ENCODE data around the gene ONECUT2. TPM values are rescaled to one million over a fixed set of nuclear protein-coding genes. Genes with fewer than 3 reads are reported as not detected.
A peak's percentile ranks its signal among the peaks of the same experiment; 100 is the strongest.

Gene ONECUT2
- total RNA-seq, 1 experiment from 2014 or later = 2.2 TPM

GRCh38 chr18:57455576-57456129 is 20.5 kb downstream of the ONECUT2 start:
- H3K4me3 ChIP-seq = no peak overlapping the region
- H3K9me3 ChIP-seq (replicated peaks) = no peaks in the 10 kb centered on the region
- H3K27me3 ChIP-seq = no peaks in the 10 kb centered on the region
- no peak for DNase-seq
- H3K36me3 ChIP-seq = no peaks in the 10 kb centered on the region
- H3K27ac ChIP-seq = no peak overlapping the region
- no peaks in the 10 kb centered on the region for H3K4me1 ChIP-seq

DNA sequence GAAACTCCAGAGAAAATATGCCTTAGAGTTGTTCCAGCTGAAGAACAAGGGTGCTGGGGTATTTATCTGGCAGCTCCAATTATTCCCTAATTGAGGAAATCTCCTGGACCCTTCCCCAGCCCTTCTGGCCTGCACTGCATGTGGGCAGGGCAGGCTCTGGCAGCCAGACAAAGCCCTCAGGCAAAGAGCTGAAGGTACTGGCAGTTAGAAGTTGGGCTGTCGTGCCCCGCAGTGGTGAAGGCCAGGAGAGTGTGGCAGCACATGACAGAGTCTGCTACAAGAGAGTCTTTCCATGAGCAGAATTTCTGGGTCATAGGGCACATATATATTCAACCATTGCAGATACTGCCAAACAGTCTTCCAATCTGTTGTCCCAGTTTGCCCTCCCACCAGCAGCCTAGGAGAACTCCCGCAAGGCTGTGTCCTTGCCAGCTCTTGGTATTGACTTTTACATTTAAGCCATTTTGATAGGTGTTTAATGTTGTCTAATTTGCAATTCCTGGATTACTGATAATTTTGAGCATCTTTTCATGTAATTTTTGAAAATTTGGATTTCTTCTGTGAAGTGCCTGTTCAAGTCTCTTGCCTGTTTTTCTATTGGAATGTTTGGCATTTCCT is 26.6 kb downstream of the ONECUT2 start:
- Histone ChIP-seq H3K4me1 (no peaks in the 10 kb centered on the region), H3K4me3 (no peak overlapping the region), H3K27ac (no peak overlapping the region), H3K27me3 (no peaks in the 10 kb centered on the region), H3K36me3 (no peaks in the 10 kb centered on the region), H3K9me3 (replicated peaks) (no peaks in the 10 kb centered on the region)
- DNase-seq = no peak

DNA sequence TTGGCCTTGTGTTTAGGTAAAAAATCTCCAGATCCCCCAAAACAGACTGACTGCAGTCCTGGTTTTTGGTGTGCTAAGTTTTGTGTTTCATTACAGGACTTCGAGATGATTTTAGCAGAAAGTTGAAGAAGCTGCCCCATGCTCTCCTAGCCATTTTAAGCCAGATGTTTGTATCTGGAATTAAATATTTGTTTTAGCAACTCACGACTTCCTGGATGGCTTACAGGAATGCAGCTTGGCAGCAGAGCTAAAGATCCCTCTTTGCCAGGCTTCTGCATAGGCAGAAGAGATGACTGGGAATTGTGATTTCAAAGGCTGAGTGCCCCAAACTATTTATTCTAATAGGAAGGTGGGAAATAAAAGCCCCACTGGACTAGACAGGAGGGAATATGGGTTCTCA is 31.1 kb downstream of the ONECUT2 start:
- DNase-seq = no peak
- no peaks in the 10 kb centered on the region for H3K9me3 ChIP-seq (replicated peaks)

DNA sequence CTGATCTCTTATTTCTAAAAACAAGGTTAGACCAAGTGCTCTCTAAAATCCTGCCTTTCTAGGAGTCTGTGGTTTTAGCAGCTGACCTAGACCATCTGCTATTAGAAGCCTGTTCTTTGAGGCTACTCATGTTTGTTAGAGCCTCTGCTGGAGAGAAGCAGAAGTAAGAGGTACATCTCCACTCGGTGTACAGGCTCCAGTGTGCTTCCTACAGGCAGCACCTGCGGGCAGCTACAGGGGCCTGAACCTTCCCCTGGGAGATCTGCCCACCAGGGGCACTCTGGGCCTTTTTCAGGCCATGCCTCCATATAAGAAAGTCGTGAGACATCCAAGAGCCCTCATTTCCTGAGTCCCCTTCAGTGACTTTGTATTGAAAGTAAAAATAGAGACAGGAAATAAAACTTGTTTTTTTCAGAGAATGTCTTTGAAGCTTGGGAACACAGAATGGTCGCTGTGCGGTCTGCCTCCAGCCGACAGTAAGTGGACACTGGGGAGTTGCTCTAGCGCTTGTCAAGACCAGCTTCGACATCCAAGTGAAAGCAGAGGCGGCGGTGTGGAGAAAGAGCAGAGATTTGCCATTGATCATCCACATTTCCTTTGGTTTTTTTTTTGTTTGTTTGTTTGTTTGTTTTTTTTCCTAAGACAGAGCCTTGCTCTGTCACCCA is 31.7 kb downstream of the ONECUT2 start:
- H3K36me3 ChIP-seq = no peaks in the 10 kb centered on the region
- no peak overlapping the region for H3K4me3 ChIP-seq
- peak in 1 of 2 experiments; percentile 1 for DNase-seq
- H3K4me1 ChIP-seq = no peaks in the 10 kb centered on the region
- H3K27me3 ChIP-seq = no peaks in the 10 kb centered on the region
- H3K27ac ChIP-seq = no peak overlapping the region
- H3K9me3 ChIP-seq (replicated peaks) = no peaks in the 10 kb centered on the region

More for the DNA sequence above, 31.1 kb downstream of the ONECUT2 start:
- Histone ChIP-seq H3K27me3 (no peaks in the 10 kb centered on the region), H3K4me1 (no peaks in the 10 kb centered on the region), H3K27ac (no peak overlapping the region), H3K36me3 (no peaks in the 10 kb centered on the region), H3K4me3 (no peak overlapping the region)

GRCh38 chr18:57469884-57470283 is 34.7 kb downstream of the ONECUT2 start:
- DNase-seq = no peak
- H3K4me1 ChIP-seq = no peaks in the 10 kb centered on the region

GRCh38 chr18:57475408-57475807 is 40.2 kb downstream of the ONECUT2 start:
- Histone ChIP-seq H3K4me1 (no peaks in the 10 kb centered on the region), H3K4me3 (no peak overlapping the region), H3K27me3 (no peaks in the 10 kb centered on the region), H3K27ac (no peak overlapping the region), H3K36me3 (no peaks in the 10 kb centered on the region), H3K9me3 (replicated peaks) (no peaks in the 10 kb centered on the region)
- DNase-seq = no peak

More at GRCh38 chr18:57469884-57470283, 34.7 kb downstream of the ONECUT2 start:
- Histone ChIP-seq H3K4me3 (no peak overlapping the region), H3K27me3 (no peaks in the 10 kb centered on the region), H3K27ac (no peak overlapping the region), H3K9me3 (replicated peaks) (no peaks in the 10 kb centered on the region), H3K36me3 (no peaks in the 10 kb centered on the region)

DNA sequence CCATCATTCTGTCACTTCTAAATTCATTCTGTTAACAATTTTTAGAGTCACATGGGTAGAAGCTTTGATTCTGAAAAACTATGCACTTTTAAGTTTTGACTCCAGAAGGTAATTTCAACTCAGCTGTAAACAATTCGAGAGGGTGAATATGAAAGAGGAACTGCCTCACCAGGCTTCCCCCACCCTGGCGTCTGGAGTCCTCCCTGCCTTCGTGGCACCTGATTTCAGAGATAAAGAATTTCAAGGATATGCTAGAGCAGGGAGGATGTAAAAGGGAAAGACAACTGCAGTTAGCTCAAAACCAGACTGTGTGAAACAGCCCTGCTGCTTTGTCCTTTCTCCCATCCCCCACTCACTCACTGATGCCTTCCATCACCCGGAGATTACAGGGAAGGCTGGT is 40.7 kb downstream of the ONECUT2 start:
- no peaks in the 10 kb centered on the region for H3K4me1 ChIP-seq
- H3K4me3 ChIP-seq = no peak overlapping the region
- DNase-seq = no peak
- no peaks in the 10 kb centered on the region for H3K27me3 ChIP-seq
- no peaks in the 10 kb centered on the region for H3K36me3 ChIP-seq
- H3K27ac ChIP-seq = no peak overlapping the region
- H3K9me3 ChIP-seq (replicated peaks) = no peaks in the 10 kb centered on the region

- no peak for DNase-seq
- no peaks in the 10 kb centered on the region for H3K36me3 ChIP-seq
- no peaks in the 10 kb centered on the region for H3K4me1 ChIP-seq
- no peak overlapping the region for H3K27ac ChIP-seq
- no peaks in the 10 kb centered on the region for H3K9me3 ChIP-seq (replicated peaks)
- H3K4me3 ChIP-seq = no peak overlapping the region
- H3K27me3 ChIP-seq = no peaks in the 10 kb centered on the region
Observed at GRCh38 chr18:57480733-57481132, 45.6 kb downstream of the ONECUT2 start.

GRCh38 chr18:57497372-57498294 is 62.5 kb downstream of the ONECUT2 start:
- Histone ChIP-seq H3K9me3 (replicated peaks) (no peaks in the 10 kb centered on the region), H3K36me3 (no peaks in the 10 kb centered on the region), H3K27me3 (no peaks in the 10 kb centered on the region), H3K4me3 (no peak overlapping the region), H3K27ac (no peak overlapping the region), H3K4me1 (no peaks in the 10 kb centered on the region)
- no peak for DNase-seq

DNA sequence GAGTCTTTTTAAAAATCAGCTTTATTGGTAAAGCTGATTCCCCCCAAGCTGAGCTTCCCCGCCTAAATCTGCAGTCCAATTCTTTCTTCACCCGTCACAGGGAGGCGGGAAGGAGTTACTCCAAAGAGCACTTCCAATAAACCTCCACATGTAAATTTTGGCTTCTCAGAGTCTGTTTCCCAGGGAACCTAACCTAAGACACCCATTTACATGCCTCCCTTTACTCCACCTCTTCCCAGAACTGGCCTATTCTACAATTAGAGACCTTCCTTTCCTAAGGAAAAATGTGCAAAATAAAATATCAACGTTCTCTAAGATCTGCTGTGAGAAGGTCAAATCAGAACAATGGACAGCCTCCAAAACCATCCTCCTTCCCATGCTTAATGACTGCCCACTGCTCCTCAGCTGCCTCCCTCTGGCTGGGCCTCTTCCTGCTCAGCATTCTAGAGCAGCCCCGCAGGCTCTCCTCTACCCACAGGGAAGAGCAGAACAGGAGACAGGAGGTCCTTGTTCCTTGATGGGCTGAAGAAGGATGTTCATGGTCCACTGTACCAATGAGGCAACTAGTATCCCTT is 63.6 kb downstream of the ONECUT2 start:
- H3K27me3 ChIP-seq = no peaks in the 10 kb centered on the region
- H3K4me3 ChIP-seq = no peak overlapping the region
- no peaks in the 10 kb centered on the region for H3K36me3 ChIP-seq
- H3K9me3 ChIP-seq (replicated peaks) = no peaks in the 10 kb centered on the region
- H3K27ac ChIP-seq = no peak overlapping the region
- H3K4me1 ChIP-seq = no peaks in the 10 kb centered on the region
- no peak for DNase-seq

DNA sequence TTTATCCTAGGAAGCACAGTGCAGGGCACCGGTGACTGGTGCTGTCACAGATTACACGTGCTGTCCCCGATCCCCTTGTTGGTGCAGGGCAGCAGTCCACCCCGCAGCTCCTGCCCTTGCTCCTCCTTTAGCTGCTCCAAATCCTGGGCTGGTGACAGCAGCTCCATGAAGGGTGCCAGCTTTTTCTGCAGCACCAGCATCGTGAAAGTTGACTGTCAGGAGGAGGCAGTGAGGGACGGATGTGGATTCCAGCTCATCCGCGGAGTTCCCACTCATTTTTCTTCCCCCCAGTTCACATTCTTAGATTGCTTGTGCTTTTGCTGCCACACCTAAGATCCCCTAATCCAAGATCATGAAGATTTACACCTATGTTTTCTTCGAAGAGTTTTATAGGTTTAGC is 67.5 kb downstream of the ONECUT2 start:
- Histone ChIP-seq H3K4me1 (no peaks in the 10 kb centered on the region), H3K36me3 (no peaks in the 10 kb centered on the region), H3K27ac (no peak overlapping the region), H3K4me3 (no peak overlapping the region), H3K9me3 (replicated peaks) (no peaks in the 10 kb centered on the region), H3K27me3 (no peaks in the 10 kb centered on the region)
- no peak for DNase-seq

GRCh38 chr18:57505231-57505630 is 70.1 kb downstream of the ONECUT2 start:
- no peak for DNase-seq
- Histone ChIP-seq H3K4me1 (no peaks in the 10 kb centered on the region), H3K36me3 (no peaks in the 10 kb centered on the region), H3K4me3 (no peak overlapping the region), H3K27ac (no peak overlapping the region), H3K9me3 (replicated peaks) (no peaks in the 10 kb centered on the region), H3K27me3 (no peaks in the 10 kb centered on the region)

- Histone ChIP-seq H3K27me3 (no peaks in the 10 kb centered on the region), H3K4me1 (no peaks in the 10 kb centered on the region), H3K9me3 (replicated peaks) (no peaks in the 10 kb centered on the region), H3K27ac (no peak overlapping the region), H3K36me3 (no peaks in the 10 kb centered on the region), H3K4me3 (no peak overlapping the region)
- no peak for DNase-seq
Observed at GRCh38 chr18:57516056-57516455, 80.9 kb downstream of the ONECUT2 start.

- H3K36me3 ChIP-seq = no peaks in the 10 kb centered on the region
- H3K9me3 ChIP-seq (replicated peaks) = no peaks in the 10 kb centered on the region
- no peak overlapping the region for H3K27ac ChIP-seq
- no peak for DNase-seq
- no peaks in the 10 kb centered on the region for H3K4me1 ChIP-seq
- H3K27me3 ChIP-seq = no peaks in the 10 kb centered on the region
- H3K4me3 ChIP-seq = no peak overlapping the region
Observed at GRCh38 chr18:57518533-57518932, 83.4 kb downstream of the ONECUT2 start.
